Inferior parietal cortex (tissue), 1 donor: Measurements from ENCODE around the gene PARD6A.

Source experiments
- DNase-seq: peaks from one replicate; pipeline ENCODE4 v3.0.0-alpha.2; 2016; ENCODE audit errors: extremely low spot score

PARD6A gene, protein sequence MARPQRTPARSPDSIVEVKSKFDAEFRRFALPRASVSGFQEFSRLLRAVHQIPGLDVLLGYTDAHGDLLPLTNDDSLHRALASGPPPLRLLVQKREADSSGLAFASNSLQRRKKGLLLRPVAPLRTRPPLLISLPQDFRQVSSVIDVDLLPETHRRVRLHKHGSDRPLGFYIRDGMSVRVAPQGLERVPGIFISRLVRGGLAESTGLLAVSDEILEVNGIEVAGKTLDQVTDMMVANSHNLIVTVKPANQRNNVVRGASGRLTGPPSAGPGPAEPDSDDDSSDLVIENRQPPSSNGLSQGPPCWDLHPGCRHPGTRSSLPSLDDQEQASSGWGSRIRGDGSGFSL

DNA sequence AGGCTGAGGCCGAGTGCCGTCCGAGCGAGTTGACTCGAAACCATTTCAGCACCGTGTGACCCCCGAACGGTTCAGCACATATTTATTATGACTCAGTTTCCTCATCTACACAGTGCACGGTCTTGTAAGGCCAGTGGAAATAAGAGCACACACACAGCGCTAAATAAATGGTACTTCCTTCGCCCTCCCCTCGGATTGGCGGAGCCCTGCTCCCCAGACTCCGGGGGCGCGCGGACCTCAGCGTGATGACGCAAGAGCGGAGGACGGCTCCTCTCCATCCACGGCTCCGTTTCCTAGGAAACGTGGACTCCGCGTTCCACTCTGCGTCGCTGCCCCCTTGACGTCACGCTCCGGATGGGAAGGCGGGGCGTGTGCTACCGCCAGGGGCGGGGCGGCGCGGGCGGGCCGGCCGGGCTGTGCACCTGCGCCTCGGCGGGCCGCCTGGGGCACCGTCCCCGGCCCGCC is at the start of gene PARD6A:
PARD6A (plus strand) TSS at position 397 of the 465 bp plus-strand sequence. CDS start 79 bp downstream, outside the sequence.
- peak; percentile 97 for DNase-seq

DNA sequence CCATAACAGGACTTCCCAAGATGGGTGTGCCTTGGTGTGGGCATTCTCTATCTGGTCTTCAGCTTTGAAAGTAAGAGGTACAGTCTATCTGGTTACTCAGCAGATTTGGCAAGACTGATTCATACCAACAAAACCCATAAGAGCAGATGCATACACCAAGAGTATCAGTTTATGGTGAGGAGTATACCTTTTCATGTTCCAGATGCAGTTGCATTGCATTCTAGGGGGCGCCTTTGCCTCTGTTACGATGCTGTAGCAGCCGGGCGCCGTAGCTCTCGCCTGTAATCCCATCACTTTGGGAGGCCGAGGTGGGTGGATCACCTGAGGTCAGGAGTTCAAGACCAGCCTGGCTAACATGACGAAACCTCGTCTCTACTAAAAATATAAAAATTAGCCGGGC is 47.0 kb upstream of the PARD6A start:
- DNase-seq = no peak

DNA sequence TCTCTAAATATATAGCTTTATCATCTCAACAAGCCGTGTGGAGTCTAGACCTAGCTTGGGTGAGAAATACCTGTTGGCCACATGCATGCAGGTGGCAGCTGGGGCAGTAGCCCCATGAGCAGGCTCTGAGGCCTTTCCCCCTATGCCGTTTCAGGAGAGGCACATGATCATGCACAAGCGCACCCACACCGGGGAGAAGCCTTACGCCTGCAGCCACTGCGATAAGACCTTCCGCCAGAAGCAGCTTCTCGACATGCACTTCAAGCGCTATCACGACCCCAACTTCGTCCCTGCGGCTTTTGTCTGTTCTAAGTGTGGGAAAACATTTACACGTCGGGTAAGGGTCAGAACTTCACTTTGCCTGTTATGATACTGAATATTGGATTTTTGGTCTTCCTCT is 32.5 kb upstream of the PARD6A start:
- DNase-seq = no peak

DNA sequence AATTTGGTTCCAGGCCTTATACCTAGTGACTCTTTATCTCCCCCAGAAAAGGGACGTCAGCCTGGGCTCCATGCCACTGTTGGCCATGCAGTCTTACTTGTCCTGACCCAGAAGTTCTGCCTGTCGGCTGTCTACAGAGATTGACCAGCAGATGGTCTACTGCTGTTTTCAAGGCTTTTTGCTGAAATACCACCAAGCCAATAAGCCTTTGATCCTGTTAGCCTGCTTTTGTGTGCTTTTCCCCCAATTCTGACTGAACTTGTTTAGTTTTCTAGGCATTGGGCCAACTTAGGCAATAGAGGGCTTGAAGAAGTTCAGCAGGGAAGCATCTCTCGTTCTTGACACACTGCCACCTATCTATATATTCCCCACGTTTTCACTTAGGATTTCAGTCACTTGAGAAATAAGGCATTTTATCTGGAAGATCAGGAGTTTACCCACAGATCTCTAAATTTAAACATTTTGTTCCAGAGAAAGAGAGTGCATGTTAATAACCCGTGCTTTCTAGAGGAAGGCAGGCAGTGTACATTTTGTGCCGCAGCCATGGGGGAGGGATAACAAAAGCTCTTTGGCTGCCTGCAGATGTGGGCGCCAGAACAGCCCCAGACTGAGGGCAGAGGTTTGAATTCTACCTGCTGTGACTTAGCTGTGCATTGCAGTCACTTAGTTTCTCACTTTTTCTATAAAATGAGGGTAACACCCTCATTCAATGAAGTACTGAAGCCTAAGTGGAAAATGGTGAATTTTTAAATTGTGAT is 28.2 kb upstream of the PARD6A start:
- DNase-seq = peak; percentile 65

DNA sequence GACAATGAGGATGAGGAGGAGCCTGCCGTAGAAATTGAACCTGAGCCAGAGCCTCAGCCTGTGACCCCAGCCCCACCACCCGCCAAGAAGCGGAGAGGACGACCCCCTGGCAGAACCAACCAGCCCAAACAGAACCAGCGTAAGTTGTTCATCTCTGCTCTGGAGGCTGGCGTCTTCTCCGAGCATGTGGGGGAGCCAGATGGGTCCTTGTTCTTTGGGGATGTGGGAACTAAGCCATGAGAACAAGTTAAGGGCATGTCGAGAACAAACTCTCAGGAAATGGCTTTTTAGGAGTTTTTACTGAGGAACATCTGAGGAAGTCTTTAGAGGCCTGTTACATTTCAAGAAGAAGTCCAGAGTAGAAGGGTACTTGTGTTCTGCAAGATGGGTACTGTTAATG is 24.0 kb upstream of the PARD6A start:
- no peak for DNase-seq

DNA sequence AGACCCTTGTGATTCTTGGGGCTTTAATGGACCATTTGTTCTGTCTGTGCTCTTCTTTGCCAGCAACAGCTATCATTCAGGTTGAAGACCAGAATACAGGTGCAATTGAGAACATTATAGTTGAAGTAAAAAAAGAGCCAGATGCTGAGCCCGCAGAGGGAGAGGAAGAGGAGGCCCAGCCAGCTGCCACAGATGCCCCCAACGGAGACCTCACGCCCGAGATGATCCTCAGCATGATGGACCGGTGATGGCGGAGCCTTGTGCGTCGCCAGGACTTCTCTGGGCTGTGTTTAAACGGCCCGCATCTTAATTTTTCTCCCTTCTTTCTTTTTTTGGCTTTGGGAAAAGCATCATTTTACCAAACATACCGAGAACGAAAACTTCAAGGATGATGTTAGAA is 23.1 kb upstream of the PARD6A start:
- DNase-seq = no peak

DNA sequence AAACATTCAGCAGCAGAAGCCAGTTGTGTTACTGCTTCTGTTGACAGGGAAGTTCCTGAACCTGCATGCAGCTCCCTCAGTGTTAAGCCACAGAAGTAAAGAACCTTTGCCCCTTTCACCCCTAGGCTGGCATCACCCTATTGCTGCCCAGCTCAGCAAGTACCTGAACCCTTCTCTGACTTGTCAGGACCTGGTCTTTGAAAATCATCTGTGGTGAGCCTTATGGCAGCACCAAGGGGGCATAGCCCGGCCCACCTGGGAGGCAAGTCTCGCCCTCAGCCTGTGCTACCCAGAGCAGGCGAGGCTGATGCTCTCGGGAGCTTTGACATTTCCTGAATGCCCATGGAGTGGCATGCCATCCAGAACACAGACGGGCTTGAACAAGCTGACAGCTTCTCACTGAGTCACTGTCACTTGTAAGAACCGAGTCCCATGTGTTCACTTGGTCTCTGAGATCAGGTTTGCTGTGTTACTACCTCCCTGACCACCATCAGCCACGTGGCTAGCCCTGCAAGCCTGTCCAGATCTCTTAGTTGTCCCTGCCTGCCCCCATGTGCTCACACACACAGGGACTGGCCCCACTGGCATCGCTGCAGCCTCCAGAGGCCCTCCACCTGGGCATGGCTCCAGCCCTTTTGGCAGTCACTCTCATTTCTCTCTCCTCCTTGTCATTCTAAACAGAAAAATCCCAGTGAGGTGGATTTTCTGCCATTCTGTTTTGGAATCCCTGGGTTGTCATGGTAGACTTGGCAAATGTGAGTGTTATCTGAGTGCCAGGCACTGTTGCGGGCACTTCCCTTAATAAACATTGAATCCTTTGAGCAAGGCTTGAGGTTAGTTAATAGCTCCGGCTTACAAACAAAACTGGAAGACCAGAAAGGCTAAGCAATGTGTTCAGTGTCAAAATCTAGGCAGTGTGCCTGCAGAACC is 18.7 kb upstream of the PARD6A start:
- DNase-seq = peak; percentile 57

DNA sequence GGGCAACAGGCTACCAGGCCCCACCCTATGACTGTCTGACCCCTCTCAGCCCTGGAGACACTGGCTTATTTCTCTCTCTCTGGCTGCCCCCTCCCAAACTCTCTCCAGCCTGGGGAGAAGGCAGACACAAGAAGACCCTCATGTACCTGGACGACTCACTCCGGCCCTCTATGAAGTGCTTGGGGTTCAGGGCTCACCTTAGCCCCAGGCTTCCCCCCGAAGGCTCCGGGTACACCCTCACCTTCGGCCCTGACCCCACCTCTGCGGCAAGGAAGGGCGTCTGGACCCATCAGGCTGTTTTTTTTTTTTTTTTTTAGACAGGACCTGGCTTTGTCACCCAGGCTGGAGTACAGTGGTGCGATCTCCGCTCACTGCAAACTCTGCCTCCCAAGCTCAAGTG is 16.7 kb upstream of the PARD6A start:
- DNase-seq = no peak

DNA sequence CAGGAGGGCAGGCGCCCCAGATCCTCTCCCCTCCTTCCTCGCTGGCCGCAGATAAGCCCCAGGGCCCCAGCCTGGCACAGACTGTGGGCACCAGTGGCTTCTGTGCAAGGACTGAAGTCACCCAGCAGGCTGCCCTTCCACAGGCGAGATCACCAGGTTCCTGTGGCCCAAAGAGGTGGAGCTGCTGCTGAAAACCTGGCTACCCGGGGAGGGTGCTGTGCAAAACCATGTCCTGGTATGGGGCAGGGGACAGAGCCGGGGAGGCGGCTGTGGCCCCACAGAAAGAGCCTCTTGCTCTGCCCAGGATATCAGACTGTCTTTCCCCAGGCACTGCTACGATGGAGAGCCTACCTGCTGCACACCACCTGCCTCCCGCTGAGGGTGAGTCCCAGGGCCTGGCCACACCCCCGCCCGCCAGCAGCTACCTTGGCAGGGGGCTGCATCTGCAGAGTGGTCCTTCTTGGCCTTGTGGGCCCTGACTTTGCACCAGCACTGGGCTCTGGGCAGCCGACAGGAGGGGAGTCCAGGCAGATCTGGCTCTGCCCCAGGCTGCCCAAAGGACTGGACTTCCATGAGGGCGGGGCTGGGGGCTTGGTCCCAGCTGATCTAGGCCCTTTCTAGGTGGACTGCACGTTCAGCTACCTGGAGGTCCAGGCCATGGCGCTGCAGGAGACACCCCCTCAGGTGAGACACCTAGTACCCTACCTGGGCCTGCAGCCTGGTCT is 15.2 kb upstream of the PARD6A start:
- DNase-seq = no peak

DNA sequence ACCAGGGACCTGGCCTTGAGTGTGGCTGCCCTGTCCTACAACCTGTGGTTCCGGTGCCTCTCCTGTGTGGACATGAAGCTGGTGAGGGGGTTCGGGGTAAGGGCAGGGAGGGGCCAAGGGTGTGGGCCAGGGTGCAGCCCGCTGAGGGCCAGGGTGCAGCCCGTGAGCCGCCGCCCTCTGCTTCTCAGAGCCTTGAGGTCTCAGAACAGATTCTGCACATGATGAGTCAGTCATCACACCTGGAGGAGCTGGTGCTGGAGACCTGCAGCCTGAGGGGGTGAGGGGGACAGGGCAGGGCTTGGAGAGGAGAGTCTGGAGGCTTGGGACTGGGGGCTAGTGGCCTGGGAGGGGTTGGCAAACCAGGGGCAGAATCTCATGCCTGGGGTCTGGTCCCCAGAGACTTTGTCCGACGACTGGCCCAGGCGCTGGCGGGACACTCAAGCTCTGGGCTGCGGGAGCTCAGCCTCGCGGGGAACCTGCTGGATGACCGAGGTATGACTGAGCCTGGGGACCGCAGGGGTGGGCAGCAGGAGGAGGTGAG is 13.6 kb upstream of the PARD6A start:
- DNase-seq = no peak

DNA sequence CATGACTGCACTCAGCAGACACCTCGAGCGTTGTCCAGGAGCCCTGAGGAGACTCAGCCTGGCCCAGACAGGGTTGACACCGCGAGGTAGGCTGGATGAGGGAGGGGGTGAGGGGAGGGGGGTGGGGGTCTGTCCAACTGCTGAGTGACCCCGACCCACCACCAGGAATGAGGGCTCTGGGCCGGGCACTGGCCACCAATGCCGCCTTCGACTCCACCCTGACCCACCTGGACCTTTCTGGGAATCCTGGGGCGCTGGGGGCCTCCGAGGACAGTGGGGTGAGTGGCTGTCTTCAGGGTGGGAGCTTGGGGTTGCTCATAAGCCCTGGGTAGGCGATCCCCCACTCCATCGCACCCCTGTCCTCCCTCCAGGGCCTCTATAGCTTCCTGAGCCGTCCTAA is 13.1 kb upstream of the PARD6A start:
- DNase-seq = no peak

DNA sequence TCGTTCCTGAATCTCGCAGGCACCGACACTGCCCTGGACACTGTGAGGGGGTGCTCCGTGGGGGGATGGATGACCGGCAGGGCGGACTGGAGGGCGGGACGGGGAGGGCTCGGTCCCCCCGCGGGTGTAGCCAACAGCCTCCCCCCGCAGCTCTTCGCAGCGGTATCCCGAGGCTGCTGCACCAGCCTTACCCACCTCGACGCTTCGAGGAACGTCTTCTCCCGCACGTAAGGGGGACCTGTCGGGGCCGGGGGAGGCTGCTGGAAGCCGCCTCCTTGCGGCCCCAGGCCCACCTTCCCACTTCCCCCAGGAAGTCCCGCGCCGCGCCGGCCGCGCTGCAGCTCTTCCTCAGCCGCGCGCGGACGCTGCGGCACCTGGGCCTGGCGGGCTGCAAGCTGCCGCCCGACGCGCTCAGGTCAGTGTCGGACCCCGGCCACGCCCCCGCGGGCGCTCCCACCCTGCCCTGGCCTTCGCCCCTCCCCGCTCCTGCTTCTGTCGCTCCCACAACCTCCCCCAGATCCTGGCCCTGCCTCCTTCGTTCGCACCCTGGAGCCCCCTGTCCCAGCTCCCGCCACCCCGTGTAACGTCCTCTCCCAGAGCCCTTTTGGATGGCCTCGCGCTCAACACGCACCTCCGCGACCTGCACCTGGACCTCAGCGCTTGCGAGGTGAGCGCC is 12.5 kb upstream of the PARD6A start:
- no peak for DNase-seq

DNA sequence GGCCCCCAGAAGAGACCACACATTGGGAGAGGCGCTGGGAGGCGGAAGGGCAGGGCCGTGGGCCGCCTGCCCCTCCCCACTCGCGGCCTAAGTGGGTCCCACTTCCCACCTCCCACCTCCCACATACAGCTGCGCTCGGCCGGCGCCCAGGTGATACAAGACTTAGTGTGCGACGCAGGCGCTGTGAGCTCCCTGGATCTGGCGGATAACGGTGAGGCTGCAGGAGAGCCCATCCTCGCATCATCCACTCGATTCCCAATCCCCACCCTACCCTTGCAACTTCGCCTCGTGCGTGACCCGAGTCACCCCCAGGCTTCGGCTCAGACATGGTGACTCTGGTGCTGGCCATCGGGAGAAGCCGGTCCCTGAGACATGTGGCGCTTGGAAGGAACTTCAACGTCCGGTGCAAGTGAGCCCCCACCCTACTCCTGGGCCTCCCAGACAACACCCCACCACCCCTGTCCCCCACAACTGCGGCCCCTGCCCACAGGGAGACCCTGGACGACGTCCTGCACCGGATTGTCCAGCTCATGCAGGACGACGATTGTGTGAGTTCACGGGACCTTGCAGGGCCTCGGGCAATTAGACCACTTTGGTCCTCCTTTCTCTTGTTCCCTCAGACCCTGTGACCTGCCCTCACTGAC is 11.9 kb upstream of the PARD6A start:
- no peak for DNase-seq

DNA sequence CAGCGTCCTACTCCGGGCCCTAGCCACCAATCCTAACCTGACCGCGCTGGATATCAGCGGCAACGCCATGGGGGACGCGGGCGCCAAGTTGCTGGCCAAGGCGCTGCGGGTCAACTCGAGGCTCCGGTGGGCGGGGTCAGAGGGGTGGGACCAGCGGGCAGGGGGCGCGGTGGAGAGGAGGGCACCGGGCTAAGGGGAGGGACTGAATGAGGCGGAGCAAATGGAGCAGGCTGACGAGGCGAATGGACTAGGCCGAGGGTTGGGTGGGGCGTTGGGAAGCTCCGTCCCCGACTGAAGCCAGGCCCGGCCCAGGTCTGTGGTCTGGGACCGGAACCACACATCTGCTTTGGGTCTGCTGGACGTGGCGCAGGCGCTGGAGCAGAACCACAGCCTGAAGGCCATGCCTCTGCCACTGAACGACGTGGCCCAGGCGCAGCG is 11.2 kb upstream of the PARD6A start:
- DNase-seq = no peak

DNA sequence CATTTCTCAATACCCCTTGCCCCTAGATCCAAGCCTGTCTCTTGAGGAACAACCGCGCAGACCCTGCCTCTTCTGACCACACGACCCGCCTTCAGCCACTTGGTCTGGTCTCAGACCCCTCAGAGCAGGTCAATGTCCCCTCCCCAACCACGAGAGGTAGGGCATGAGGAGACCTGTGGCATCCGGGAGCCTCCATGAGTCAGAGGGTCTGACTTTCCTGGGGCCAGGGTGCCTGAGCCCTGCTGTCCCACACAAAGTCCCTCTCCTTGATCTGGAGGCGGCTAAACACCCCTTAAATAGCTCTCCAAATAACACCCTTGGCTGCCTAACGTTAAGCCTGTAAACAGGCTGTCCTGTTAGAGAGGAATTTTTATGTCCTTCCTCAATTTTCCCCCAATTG is 10.7 kb upstream of the PARD6A start:
- DNase-seq = no peak

DNA sequence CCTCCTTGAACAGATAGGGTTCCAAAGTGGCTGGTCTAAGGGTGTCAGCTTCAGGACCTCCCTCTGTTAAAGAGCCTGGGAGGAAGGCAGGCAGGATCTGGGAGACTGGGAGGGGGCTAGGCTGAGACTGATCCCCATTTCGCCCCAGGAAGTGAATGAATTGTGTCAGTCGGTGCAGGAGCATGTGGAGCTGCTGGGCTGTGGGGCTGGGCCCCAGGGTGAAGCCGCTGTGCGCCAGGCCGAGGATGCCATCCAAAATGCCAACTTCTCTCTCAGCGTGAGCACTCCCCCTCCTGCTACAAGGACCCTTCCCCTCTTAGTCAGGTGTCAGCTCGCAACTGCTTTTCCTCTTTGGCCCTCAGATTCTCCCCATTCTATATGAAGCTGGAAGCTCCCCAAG is 9.7 kb upstream of the PARD6A start:
- DNase-seq = no peak

DNA sequence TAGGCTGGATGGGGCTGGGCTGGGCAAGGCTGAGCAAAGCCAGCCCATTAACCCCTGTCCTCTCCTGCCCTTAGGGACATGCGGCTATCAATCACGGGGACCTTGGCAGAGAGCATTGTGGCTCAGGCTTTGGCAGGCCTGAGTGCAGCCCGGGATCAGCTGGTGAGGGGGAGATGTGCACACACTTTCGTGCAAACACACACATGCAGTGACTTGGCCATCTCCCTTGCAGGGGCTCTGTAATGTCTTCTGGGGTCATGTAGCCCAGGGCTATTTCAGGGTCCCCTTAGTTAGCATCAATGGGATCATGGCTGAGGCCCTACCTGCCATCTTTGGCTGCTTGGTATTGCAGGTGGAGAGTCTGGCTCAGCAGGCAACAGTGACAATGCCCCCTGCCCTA is 8.9 kb upstream of the PARD6A start:
- no peak for DNase-seq

DNA sequence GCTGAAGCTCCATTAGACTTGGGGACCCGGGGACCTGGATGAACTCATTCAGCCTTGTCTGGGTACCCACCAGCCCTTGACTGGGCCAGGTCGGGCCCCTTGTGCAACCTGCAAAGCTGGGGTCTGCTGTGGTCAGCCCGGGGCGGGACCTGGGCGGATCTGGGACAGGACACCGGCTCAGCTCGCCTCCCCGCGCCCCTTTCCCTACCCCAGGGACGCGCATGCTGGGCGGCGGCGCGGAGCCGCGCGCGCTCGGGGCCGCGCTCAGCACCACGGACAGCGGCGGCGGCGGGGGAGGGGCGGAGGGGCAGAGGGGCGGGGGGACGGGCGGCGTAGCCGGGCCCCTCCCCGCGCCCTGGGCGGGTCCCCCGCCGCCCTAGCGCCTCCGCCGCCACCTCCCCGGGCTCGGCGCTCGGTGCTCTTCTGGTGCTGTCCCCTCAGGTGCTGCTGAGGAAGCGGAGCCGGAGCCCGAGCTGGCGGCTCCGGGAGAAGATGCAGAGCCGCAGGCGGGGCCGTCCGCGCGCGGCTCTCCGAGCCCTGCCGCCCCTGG is 8.1 kb upstream of the PARD6A start:
- DNase-seq = no peak

DNA sequence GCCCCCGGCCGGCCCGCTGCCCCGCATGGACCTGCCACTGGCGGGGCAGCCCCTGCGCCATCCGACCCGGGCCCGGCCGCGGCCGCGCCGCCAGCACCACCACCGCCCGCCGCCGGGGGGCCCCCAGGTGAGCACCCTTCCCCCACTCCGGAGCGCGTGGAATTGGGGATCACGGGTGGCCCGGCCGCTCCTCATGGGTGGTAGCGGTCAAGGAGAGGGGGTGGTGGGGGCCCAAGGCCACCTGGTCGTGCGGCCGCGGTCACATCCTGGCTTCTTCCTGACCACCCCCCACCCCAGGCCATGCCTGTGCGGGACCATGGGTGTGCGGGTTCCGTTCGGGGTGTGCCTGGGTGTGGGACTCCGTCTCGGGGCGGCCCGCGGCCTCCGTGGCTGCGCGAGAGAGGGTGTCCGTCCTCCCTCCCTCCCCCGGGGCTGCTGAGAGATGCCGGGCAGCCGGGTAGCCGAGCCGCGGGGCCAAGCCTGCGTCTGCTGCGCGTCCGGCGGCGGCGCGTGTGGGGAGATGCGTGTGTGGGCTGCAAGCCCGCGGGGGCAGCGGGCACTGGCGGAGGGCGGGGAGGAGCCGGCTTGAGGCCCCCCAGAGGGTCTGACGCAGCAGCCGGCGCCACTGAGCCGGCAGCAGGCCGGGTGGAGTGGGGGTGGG is 7.5 kb upstream of the PARD6A start:
- no peak for DNase-seq
